HCT116 (cell line): ENCODE measurements around the gene TTC23. TPM values are rescaled to one million over a fixed set of nuclear protein-coding genes. Genes with fewer than 3 reads are reported as not detected.

Experiments
- ATAC-seq: fragments of 200-7000 bp; cut with Tn5 transposase; 2 replicates; pipeline ENCODE4 v1.9.1; 2020; ENCODE audit warnings: mild to moderate bottlenecking, moderate library complexity
- BruUV-seq: library from RNA; stranded (reverse); fragments of 400-500 nt; replicated peaks from 2 replicates; lab custom pipeline; 2021; lab: Mats Ljungman, UMichigan
- CTCF ChIA-PET: fragments of 300-600 bp; sonication (Branson Sonifier 250); formaldehyde crosslinking; loops from one replicate; lab custom pipeline; 2021; ENCODE audit warnings: antibody characterized with exemption; lab: Charles Lee
- POLR2A ChIA-PET: fragments of 300-600, 350-600 bp; sonication (Branson Sonifier 250); formaldehyde crosslinking; loops from one replicate; lab custom pipeline; 2021; ENCODE audit warnings: antibody characterized with exemption; lab: Charles Lee
- RAD21 ChIA-PET, 2 experiments: fragments of 300-600 bp; sonication (Branson Sonifier 250); formaldehyde crosslinking; loops; one replicate each; lab custom pipeline; 2023; ENCODE audit warnings: low total read pairs in 2 of 2; ENCODE audit not compliant: uncharacterized antibody in 2 of 2, unreplicated experiment in 2 of 2, low non-redundant PET in 1 of 2; lab: Charles Lee
- DNase-seq: peaks from one replicate; pipeline ENCODE4 v3.0.0-alpha.2; 2010; ENCODE audit warnings: low read depth, low spot score
- H2AFZ ChIP-seq: fragments of 200-600 bp; shearing (Covaris generic), sonication (generic); 2 replicates; pipeline ENCODE4 v1.6.1; 2017; ENCODE audit warnings: low read depth, mixed run types, mixed read lengths, antibody characterized with exemption, low read length; ENCODE audit not compliant: poor library complexity, severe bottlenecking
- H3K27ac ChIP-seq: 2 replicates; pipeline ENCODE4 v1.5.1; 2012; ENCODE audit warnings: low read depth, low read length
- H3K27me3 ChIP-seq: fragments of 200-600 bp; sonication (generic); 2 replicates; pipeline ENCODE4 v1.6.1; 2016; ENCODE audit warnings: mixed run types, low read length, mixed read lengths; ENCODE audit not compliant: insufficient read depth
- H3K36me3 ChIP-seq, 2 experiments: fragments of 200-500 bp in 1 of 2; fragments of 200-600 bp in 1 of 2; sonication (Bioruptor generic) in 1 of 2; sonication (generic) in 1 of 2; 2 replicates each; pipeline versions ENCODE4 v1.5.1 to v1.6.1; 2014 to 2016; ENCODE audit warnings: low read length in 2 of 2, inconsistent platforms in 1 of 2, mixed read lengths in 1 of 2, mixed run types in 1 of 2; ENCODE audit not compliant: insufficient read depth in 2 of 2, control insufficient read depth in 1 of 2
- H3K4me1 ChIP-seq, 2 experiments: fragments of 200-600 bp in 1 of 2; sonication (generic) in 1 of 2; 2 replicates each; pipeline versions ENCODE4 v1.5.1 to v1.6.1; 2012 to 2017; ENCODE audit warnings: low read length in 2 of 2, inconsistent platforms in 1 of 2, mild to moderate bottlenecking in 1 of 2, mixed read lengths in 1 of 2, mixed run types in 1 of 2, moderate library complexity in 1 of 2; ENCODE audit not compliant: insufficient read depth in 2 of 2, control insufficient read depth in 1 of 2
- H3K4me2 ChIP-seq: fragments of 200-600 bp; sonication (generic); 2 replicates; pipeline ENCODE4 v1.6.1; 2017; ENCODE audit warnings: mixed run types, low read length, mixed read lengths
- H3K4me3 ChIP-seq, 2 experiments: fragments of 200-600 bp in 1 of 2; sonication (generic) in 1 of 2; replicated peaks in 1 of 2; 2 replicates each; pipeline ENCODE4 v1.5.1; 2011 to 2016; ENCODE audit warnings: low read length in 2 of 2, control low read depth in 1 of 2, low read depth in 1 of 2, mild to moderate bottlenecking in 1 of 2, mixed read lengths in 1 of 2, mixed run types in 1 of 2
- H3K79me2 ChIP-seq: fragments of 200-600 bp; sonication (generic); 2 replicates; pipeline ENCODE4 v1.6.1; 2017; ENCODE audit warnings: mild to moderate bottlenecking, mixed run types, low read length, moderate library complexity, mixed read lengths; ENCODE audit not compliant: insufficient read depth
- H3K9ac ChIP-seq: fragments of 200-600 bp; sonication (generic); 2 replicates; pipeline ENCODE4 v1.6.1; 2016; ENCODE audit warnings: low read length, mixed read lengths
- H3K9me2 ChIP-seq: fragments of 200-600 bp; sonication (generic), shearing (Covaris generic); 2 replicates; pipeline ENCODE4 v1.6.1; 2017; ENCODE audit warnings: mixed run types, mild to moderate bottlenecking, moderate library complexity; ENCODE audit not compliant: insufficient read depth
- H3K9me3 ChIP-seq, 2 experiments: fragments of 200-500 bp in 1 of 2; fragments of 200-600 bp in 1 of 2; sonication (Bioruptor generic) in 1 of 2; sonication (generic) in 1 of 2; 2 replicates each; pipeline ENCODE4 v1.6.1; 2014 to 2017; ENCODE audit warnings: low read length in 2 of 2, mixed read lengths in 2 of 2, inconsistent platforms in 1 of 2, low read depth in 1 of 2, mild to moderate bottlenecking in 1 of 2, mixed run types in 1 of 2, moderate library complexity in 1 of 2; ENCODE audit not compliant: control insufficient read depth in 1 of 2, insufficient read depth in 1 of 2
- H4K20me1 ChIP-seq: fragments of 200-600 bp; sonication (generic), shearing (Covaris generic); 2 replicates; pipeline ENCODE4 v1.6.1; 2017; ENCODE audit warnings: mixed run types, mild to moderate bottlenecking, moderate library complexity; ENCODE audit not compliant: insufficient read depth
- ATF3 ChIP-seq: IDR thresholded peaks from 2 replicates; pipeline ENCODE4 v1.6.1; 2012
- CBX3 ChIP-seq: IDR thresholded peaks from 2 replicates; pipeline ENCODE4 v1.6.1; 2012; ENCODE audit warnings: low read depth
- CEBPB ChIP-seq: IDR thresholded peaks from 2 replicates; pipeline ENCODE4 v1.6.1; 2012; ENCODE audit warnings: low read depth
- CTCF ChIP-seq, 3 experiments: fragments of 200-600 bp in 1 of 3; sonication (generic) in 1 of 3; IDR thresholded peaks in 2 of 3; conservative IDR thresholded peaks in 1 of 3; 2 replicates each; pipeline ENCODE4 v1.5.1; 2012 to 2017; ENCODE audit warnings: low read depth in 2 of 3, low read length in 2 of 3, antibody characterized with exemption in 1 of 3, borderline replicate concordance in 1 of 3, control low read depth in 1 of 3, mild to moderate bottlenecking in 1 of 3, mixed read lengths in 1 of 3, mixed run types in 1 of 3, moderate library complexity in 1 of 3; ENCODE audit not compliant: insufficient read depth in 1 of 3
- ELF1 ChIP-seq: IDR thresholded peaks from 2 replicates; pipeline ENCODE4 v1.6.1; 2012; ENCODE audit warnings: low read depth, borderline replicate concordance
- EZH2phosphoT487 ChIP-seq: fragments of 200-600 bp; IDR thresholded peaks from 2 replicates; pipeline ENCODE4 v1.6.1; 2018; ENCODE audit warnings: antibody characterized with exemption, borderline replicate concordance
- FOSL1 ChIP-seq: IDR thresholded peaks from 2 replicates; pipeline ENCODE4 v1.6.1; 2012; ENCODE audit warnings: low read depth
- SIN3A ChIP-seq: IDR thresholded peaks from 2 replicates; pipeline ENCODE4 v1.6.1; 2012; ENCODE audit warnings: low read depth
- SRF ChIP-seq: IDR thresholded peaks from 2 replicates; pipeline ENCODE4 v1.6.1; 2012; ENCODE audit warnings: low read depth
- YY1 ChIP-seq: IDR thresholded peaks from 2 replicates; pipeline ENCODE4 v1.6.1; 2011; ENCODE audit warnings: low read length, low read depth, moderate library complexity, mild to moderate bottlenecking; ENCODE audit not compliant: insufficient replicate concordance; ENCODE audit errors: extremely low read depth
- intact Hi-C: fragments of 100-400 bp; cut with micrococcal nuclease; formaldehyde crosslinking; loops from 2 replicates; pipeline ENCODE4 v1.10.0; 2022
- total RNA-seq: library from RNA; stranded (reverse); gene quantifications from one replicate; pipeline ENCODE4 v1.2.1, GENCODE V29; 2021; ENCODE audit not compliant: unreplicated experiment

The TTC23 gene
- total RNA-seq, 1 experiment from 2014 or later = 10.2 TPM

- BruUV-seq = no TSS peak
- Histone ChIP-seq H3K79me2 (no peaks in the 10 kb centered on the region), H3K4me2 (no peak overlapping the region), H3K9ac (no peak overlapping the region), H4K20me1 (no peaks in the 10 kb centered on the region), H3K36me3 (no peaks in the 10 kb centered on the region), H2AFZ (no peak overlapping the region), H3K4me1 (peaks cover 0 to 3% of the 10 kb centered on the region in 2 experiments; a peak in 1 of 4 replicates), H3K9me2 (no peaks in the 10 kb centered on the region), H3K9me3 (no peaks in the 10 kb centered on the region), H3K4me3 (no peak overlapping the region), H3K27me3 (no peaks in the 10 kb centered on the region), H3K27ac (no peak overlapping the region)
- ATAC-seq (no peak), DNase-seq (no peak)
- CTCF ChIA-PET = no interaction called here
- RAD21 ChIA-PET = no interaction called here
- intact Hi-C loops = no loop called here
- no peak for TF ChIP-seq CBX3
- no peak for TF ChIP-seq ELF1
- TF ChIP-seq ATF3 = no peak
- TF ChIP-seq EZH2phosphoT487 = no peak
- TF ChIP-seq CTCF (IDR thresholded peaks at IDR 0.05 in 2 of 3, conservative IDR thresholded peaks at IDR 0.05 in 1 of 3; ENCODE audit: borderline replicate concordance in 1 of 3, insufficient read depth in 1 of 3, low read depth in 2 of 3, low read length in 2 of 3) = no peak
- no peak for TF ChIP-seq YY1
- TF ChIP-seq CEBPB = no peak
- TF ChIP-seq SRF = no peak
- TF ChIP-seq FOSL1 = no peak
- no peak for TF ChIP-seq SIN3A
- POLR2A ChIA-PET = no interaction called here
These were observed 106.1 kb downstream of the TTC23 start for GRCh38 chr15:99143242-99143641.
